Erythroblast (primary cell): ENCODE data around the gene VAV3.
"Not testable (repeated sequence)": the region's sequence is repeated elsewhere in the genome, so short reads cannot be mapped to it uniquely, and the experiment has no call there.

ENCODE experiments used
- DNase-seq, 2 experiments: peaks; one replicate each; lab custom pipeline; 2025; lab: John Stamatoyannopoulos, UW
- GATA1 ChIP-seq: IDR thresholded peaks from 2 replicates; pipeline ENCODE4 v1.6.1; 2011; ENCODE audit warnings: low read depth, mild to moderate bottlenecking, control low read depth, low read length, moderate library complexity
- POLR2A ChIP-seq: IDR thresholded peaks from 2 replicates; pipeline ENCODE4 v1.6.1; 2011; ENCODE audit warnings: mild to moderate bottlenecking, low read length

Gene VAV3

DNA sequence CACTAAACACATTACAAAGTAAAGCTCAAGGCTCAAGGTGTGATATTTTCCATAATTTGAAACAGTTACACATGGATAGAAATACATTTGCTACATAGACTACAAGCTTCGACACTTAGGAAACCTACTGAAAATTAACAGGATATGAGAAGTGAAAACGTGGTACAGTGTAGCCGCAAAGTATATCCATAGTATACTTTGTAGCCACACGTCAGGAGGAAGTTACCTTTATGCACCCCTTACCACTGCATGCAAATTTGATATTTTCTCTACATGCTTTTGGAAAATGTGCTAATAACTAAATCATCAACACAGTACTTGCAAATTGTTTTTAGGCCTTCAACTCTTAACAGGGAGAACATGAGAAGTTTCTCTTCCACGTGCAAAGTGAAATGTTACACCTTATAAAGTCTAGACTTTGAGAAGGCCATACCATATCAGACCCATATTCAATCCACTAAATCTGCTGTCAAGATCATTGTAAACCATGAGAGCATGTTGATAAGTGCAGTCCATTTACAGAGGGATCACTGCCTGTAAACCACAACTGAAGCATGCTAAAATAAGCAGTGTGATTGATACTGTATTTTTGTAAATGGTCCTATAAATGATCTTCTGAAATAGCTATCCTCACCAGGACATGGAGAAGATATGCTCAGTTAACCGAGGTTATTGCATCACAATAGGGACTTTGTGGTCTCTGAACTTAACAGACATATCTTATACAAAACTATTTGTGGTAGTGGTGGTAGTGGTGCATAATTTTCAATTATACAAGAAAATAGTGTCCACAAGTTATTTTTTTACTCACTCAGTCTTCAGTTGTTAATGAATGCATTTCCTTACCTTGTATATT, 64.7 kb downstream of the VAV3 start:
- DNase-seq, result no peak
- TF ChIP-seq GATA1 (no peak), POLR2A (no peak)

DNA sequence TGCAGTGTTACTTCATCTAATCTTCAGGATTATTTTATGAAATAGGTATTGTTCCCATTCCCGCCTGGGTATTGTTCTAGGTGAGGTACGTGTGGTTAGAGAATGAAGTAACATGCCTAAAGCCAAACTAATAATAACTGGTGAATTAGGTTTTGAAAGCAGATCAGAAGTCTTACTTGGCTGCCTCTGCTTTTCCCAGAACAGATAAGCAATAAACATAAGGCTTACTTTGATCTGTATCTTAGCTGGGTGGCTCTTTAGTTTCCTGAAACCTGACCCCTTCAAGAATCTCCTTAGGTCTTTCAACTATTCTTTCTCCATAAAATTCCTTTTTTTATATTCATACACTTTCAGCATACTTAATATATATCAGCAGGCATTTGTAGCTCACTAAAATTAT, 65.3 kb downstream of the VAV3 start:
- TF ChIP-seq GATA1 (no peak), POLR2A (no peak)
- peak in 1 of 2 experiments; percentile 7 for DNase-seq

DNA sequence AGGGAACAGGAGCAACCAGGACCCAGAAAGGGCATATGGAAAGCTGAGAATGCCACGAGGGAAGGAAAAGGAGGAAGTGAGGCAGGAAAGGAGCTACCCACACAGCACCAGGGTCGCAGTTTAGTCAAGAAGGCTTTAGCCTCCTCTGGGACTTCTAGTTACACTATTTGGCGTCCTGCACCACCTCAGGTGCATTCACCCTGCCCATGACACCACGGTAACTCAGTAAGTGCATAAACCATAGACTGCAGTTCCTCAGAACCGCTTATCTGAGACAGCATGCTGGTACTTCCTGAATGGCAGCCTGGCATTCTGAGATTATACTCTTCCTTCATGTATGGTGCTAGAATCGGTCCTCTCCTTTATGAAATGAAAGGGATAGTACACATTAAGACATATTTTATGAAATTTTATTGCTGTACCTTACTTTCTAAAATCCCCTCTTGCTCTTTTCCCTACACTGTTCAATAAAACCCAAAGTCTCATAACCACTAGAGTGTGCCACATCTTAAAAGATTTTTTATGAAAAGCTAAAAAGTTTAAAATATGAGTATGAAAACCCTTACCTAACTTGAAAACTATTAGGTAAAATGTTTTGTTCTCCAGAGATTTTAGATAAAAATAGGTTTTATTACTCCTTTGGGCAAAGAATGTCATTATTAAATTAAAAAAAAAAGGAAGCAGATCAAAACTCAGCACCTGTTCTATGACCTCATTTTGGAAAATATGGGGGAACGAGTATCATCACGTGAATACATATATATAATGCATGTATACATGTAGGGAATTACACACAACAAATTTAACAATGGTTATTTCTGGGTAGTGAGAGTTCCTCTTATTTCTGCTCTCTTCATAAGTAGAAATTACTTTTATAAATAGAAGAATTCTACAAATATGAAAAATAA, 67.3 kb downstream of the VAV3 start:
- DNase-seq, result peak; percentile 47 to 76
- peak; percentile 37 for TF ChIP-seq POLR2A
- no peak for TF ChIP-seq GATA1

- TF ChIP-seq GATA1 (no peak), POLR2A (no peak)
- DNase-seq, result no peak
Measured at GRCh38 chr1:107896936-107897335, 68.0 kb downstream of the VAV3 start.

DNA sequence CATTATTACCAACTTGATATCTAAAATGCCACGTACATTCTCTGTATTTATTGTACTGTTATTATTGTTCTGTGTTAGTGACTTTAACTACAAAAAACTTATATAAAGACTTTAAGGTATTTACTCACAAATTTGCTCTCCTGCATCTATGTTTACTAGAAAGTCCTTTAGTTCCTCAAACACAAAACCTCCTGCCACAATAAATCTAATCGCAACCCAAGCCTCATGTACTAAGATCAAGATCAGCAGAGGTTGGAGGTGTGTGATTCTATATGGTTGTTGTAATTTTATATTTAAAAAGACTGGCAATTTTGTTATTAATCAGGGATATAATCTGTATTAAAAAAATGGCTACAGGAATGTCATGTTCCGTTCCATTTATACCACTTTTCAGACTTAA, 68.6 kb downstream of the VAV3 start:
- DNase-seq, result no peak
- no peak for TF ChIP-seq GATA1
- no peak for TF ChIP-seq POLR2A

DNA sequence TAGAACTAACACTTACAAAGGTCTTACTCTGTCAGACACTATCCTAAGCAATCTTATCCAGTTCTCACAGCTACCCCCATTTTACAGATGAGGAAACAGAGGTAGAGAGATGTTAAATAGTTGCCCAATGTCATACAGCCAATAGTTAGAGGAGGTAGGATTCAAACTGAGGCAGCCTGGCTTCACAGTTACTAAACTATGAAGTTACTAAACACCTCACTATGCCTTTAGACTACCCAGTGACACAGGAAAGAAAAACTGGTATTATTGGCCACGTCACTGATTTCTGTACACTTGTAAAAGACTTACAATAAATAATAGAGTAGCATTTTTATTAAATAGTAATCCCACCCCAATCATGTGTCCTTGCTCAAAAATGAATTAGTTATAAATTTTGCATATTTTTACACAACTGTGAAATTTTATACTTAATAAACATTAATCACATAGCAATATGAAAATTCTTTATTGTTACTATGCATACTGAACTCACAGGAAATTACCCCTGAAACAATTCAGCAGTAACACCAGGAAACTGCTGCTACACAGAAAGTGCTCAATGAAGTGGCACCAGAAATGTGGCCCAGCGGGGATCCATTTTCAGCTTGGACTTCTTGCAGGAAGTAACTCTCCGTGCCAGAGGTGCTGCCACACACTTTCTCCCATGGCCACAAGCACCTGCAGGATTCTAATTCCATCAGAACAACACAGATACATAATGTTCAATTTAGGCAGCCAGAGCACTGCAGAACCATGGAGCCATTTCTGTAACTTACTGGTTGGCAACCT, 69.4 kb downstream of the VAV3 start:
- TF ChIP-seq POLR2A (no peak), GATA1 (no peak)
- DNase-seq, result no peak

GRCh38 chr1:107894605-107895004, 70.4 kb downstream of the VAV3 start:
- TF ChIP-seq POLR2A, result no peak
- no peak for TF ChIP-seq GATA1
- DNase-seq, result no peak

GRCh38 chr1:107893350-107893749, 71.6 kb downstream of the VAV3 start:
- not testable (repeated sequence) for DNase-seq

- DNase-seq, result no peak
- TF ChIP-seq POLR2A (no peak), GATA1 (no peak)
Measured at GRCh38 chr1:107889524-107889923, 75.5 kb downstream of the VAV3 start.

GRCh38 chr1:107883562-107883961, 81.4 kb downstream of the VAV3 start:
- TF ChIP-seq GATA1 (no peak), POLR2A (no peak)
- no peak for DNase-seq

DNA sequence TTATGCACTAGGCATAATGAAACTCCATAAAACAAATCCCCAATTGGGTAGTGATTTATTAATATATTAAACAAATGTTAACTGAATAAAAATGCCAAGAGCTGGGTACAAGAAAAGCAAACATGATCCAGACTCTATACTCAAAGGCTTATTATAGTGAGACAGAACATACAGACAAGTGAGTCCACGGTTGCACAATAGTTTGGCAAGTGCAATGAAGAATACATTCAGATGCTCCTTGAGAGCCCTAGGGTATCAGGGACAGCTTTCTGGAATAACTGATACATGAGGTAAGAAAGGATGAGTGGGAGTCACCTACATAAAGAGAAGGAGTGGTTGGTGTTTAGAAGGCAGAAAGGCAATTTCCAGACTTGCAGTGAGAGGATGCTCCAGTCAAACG, 85.1 kb downstream of the VAV3 start:
- TF ChIP-seq POLR2A (no peak), GATA1 (no peak)
- peak in 1 of 2 experiments; percentile 19 for DNase-seq

- peak; percentile 45 to 84 for DNase-seq
- TF ChIP-seq POLR2A, result no peak
- TF ChIP-seq GATA1, result no peak
Measured at GRCh38 chr1:107879346-107879745, 85.6 kb downstream of the VAV3 start.

GRCh38 chr1:107877745-107878144, 87.2 kb downstream of the VAV3 start:
- no peak for DNase-seq
- TF ChIP-seq GATA1 (no peak), POLR2A (no peak)

GRCh38 chr1:107877092-107877491, 87.9 kb downstream of the VAV3 start:
- TF ChIP-seq POLR2A (no peak), GATA1 (no peak)
- peak; percentile 10 to 24 for DNase-seq
